Tracheal epithelial cell (primary cell): Measurements from ENCODE around the gene EMSY. TPM values are rescaled to one million over a fixed set of nuclear protein-coding genes. Genes with fewer than 3 reads are reported as not detected.

ENCODE experiments used
- total RNA-seq: library from RNA; depleted of rRNA; stranded (reverse); fragments of >200 nt; gene quantifications from 2 replicates; pipeline ENCODE4 v1.2.1, GENCODE V29; 2014

Gene EMSY
- total RNA-seq, result 4.1 and 6.4 TPM in 2 replicates

GRCh38 chr11:76444384-76445120 lies at the start of gene EMSY:
TSS of gene EMSY (plus strand) at chr11:76445018. CDS start at chr11:76446939, 1,921 bp downstream.

Other genes starting within 250 kb of the EMSY start
- under 0.01 TPM in 1 of 2 replicates, not detected in the other for gene WNT11, start 238.5 kb upstream of the EMSY start, total RNA-seq
- gene THAP12, start 63.9 kb upstream of the EMSY start, total RNA-seq, result 41.7 and 46.0 TPM in 2 replicates
- gene GVQW3, start 63.7 kb upstream of the EMSY start, total RNA-seq, result 0.43 and 1.9 TPM in 2 replicates
- 0.72 TPM in 1 of 2 replicates, not detected in the other for gene LRRC32, start 225.7 kb downstream of the EMSY start, total RNA-seq